Measurements from ENCODE around the gene ANKS6.

- TF ChIP-seq CTCF (IDR thresholded peaks at IDR 0.05) (no peak), EP300 (IDR thresholded peaks at IDR 0.05) (no peak), POLR2AphosphoS5 (IDR thresholded peaks at IDR 0.05) (no peak)
Observed at GRCh38 chr9:98702340-98702739, 94.0 kb downstream of the ANKS6 start.

Data from upper lobe of left lung (tissue), 4 donors.